Nephron progenitor cell (in vitro differentiated cells): ENCODE data around the gene TAOK1.

ENCODE experiments used
- DNase-seq: peaks from one replicate; pipeline ENCODE4 v3.0.0; 2021
- H3K27ac Mint-ChIP-seq: 2 replicates; pipeline ENCODE4 v1.8.0; 2021; ENCODE audit warnings: mild to moderate bottlenecking, moderate library complexity, mixed read lengths
- H3K27me3 Mint-ChIP-seq: 2 replicates; pipeline ENCODE4 v1.8.0; 2021; ENCODE audit warnings: mild to moderate bottlenecking, low read depth, mixed read lengths; ENCODE audit not compliant: poor library complexity
- H3K36me3 Mint-ChIP-seq: 2 replicates; pipeline ENCODE4 v1.8.0; 2021; ENCODE audit warnings: low read depth, mixed read lengths
- H3K4me1 Mint-ChIP-seq: 2 replicates; pipeline ENCODE4 v1.8.0; 2021; ENCODE audit warnings: mixed read lengths
- H3K4me3 Mint-ChIP-seq: 2 replicates; pipeline ENCODE4 v1.8.0; 2021; ENCODE audit warnings: mild to moderate bottlenecking, moderate library complexity, mixed read lengths
- H3K9me3 Mint-ChIP-seq: 2 replicates; pipeline ENCODE4 v1.8.0; 2021; ENCODE audit warnings: mild to moderate bottlenecking, moderate library complexity, mixed read lengths
- CTCF ChIP-seq: fragments of 200-600 bp; sonication (generic); IDR thresholded peaks from 2 replicates; pipeline ENCODE4 v1.5.0; 2021; ENCODE audit warnings: antibody characterized with exemption

Gene TAOK1

GRCh38 chr17:29544066-29544465 lies 153.9 kb downstream of the TAOK1 start:
- H3K27ac Mint-ChIP-seq: no peak overlapping the region

GRCh38 chr17:29546085-29546484 lies 155.9 kb downstream of the TAOK1 start:
- H3K27ac Mint-ChIP-seq: no peak overlapping the region
- no peaks in the 10 kb centered on the region for H3K9me3 Mint-ChIP-seq
- H3K27me3 Mint-ChIP-seq: no peaks in the 10 kb centered on the region
- no peak for TF ChIP-seq CTCF
- peaks cover 37% of the 10 kb centered on the region for H3K36me3 Mint-ChIP-seq
- no peak for DNase-seq
- no peaks in the 10 kb centered on the region for H3K4me1 Mint-ChIP-seq
- no peak overlapping the region for H3K4me3 Mint-ChIP-seq

More at GRCh38 chr17:29544066-29544465, 153.9 kb downstream of the TAOK1 start:
- Mint-ChIP-seq H3K4me3 (no peak overlapping the region), H3K36me3 (peaks cover 51% of the 10 kb centered on the region), H3K27me3 (peaks cover 3% of the 10 kb centered on the region), H3K4me1 (no peaks in the 10 kb centered on the region), H3K9me3 (no peaks in the 10 kb centered on the region)
- no peak for DNase-seq
- TF ChIP-seq CTCF: no peak

GRCh38 chr17:29546830-29547229 lies 156.7 kb downstream of the TAOK1 start:
- no peaks in the 10 kb centered on the region for H3K9me3 Mint-ChIP-seq
- DNase-seq: no peak
- H3K4me1 Mint-ChIP-seq: no peaks in the 10 kb centered on the region
- no peak for TF ChIP-seq CTCF
- H3K27me3 Mint-ChIP-seq: no peaks in the 10 kb centered on the region
- H3K4me3 Mint-ChIP-seq: no peak overlapping the region
- peaks cover 43% of the 10 kb centered on the region for H3K36me3 Mint-ChIP-seq
- no peak overlapping the region for H3K27ac Mint-ChIP-seq

GRCh38 chr17:29549177-29549923 lies 159.2 kb downstream of the TAOK1 start:
- Mint-ChIP-seq H3K4me3 (no peak overlapping the region), H3K9me3 (no peaks in the 10 kb centered on the region), H3K27me3 (peaks cover 3% of the 10 kb centered on the region), H3K36me3 (peaks cover 18% of the 10 kb centered on the region), H3K27ac (no peak overlapping the region), H3K4me1 (no peaks in the 10 kb centered on the region)
- no peak for DNase-seq
- TF ChIP-seq CTCF: no peak

GRCh38 chr17:29555840-29556239 lies 165.7 kb downstream of the TAOK1 start:
- Mint-ChIP-seq H3K27me3 (peaks cover 29% of the 10 kb centered on the region), H3K36me3 (peaks cover 7% of the 10 kb centered on the region), H3K9me3 (no peaks in the 10 kb centered on the region), H3K4me1 (peaks cover 11% of the 10 kb centered on the region), H3K4me3 (no peak overlapping the region), H3K27ac (no peak overlapping the region)
- no peak for DNase-seq
- no peak for TF ChIP-seq CTCF
